ENCODE results near the gene ZSCAN20.
A peak's percentile ranks its signal among the peaks of the same experiment; 100 is the strongest.
"Not testable (repeated sequence)": the region's sequence is repeated elsewhere in the genome, so short reads cannot be mapped to it uniquely, and the experiment has no call there.

Gene ZSCAN20

DNA sequence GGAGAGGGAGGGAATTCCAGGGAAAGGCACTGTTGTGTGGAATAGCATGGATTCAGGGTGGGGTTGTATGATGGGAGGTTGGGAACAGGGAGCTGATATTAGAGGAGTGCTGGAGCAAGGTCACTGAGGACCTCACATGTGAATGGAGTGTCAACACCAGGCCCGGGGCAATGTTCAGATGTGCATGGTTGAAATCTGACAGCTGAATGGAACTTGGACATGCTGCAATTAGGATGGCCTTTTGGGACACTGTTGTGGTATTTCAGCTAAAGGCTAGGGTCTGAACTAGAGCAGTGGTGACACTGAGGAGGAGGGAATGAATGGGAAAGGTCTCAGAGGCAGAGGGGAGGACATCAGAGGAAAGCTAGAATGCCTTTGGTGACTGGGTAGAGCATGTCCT lies 25.0 kb downstream of the ZSCAN20 start:
- DNase-seq, result no peak

DNA sequence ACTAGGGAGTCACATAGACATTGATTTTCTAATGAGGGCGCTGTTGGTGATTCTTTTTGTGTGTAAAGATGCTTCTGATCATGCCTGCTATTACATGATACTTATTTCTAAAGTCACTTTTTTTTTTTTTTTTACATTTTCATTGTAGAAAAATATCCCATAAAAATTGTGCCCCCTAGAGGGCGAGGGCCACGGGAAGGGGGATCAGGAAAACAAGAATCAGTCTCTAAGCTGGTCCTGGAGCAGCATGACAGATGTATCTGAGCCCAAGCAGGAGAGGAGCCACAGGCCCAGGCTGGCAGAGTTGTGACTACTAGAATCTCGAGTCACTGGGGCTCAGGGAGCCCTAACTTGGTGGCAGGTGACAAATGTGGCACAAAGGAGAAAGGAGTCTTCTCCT lies 28.1 kb downstream of the ZSCAN20 start:
- no peak for DNase-seq

DNA sequence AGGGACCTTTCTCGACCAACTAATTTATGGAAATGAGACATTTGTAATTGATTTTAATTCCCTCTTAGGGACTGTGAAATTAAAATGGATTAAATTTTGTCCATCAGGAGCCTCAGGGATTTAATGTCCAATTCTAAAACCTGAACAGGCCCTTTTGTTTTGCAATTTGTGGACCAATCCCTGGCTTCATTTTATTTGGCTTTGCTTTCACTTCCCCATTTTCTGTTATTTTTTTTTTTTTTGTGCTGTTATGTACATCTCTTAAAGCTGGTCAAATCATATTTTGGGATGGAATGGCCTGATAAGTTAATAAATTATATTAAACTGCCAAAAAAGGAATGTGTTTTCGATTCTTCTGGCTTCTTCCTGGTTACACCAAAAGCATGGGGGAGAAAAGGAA lies 28.9 kb downstream of the ZSCAN20 start:
- DNase-seq, result peak in 1 of 2 donors; percentile 17

DNA sequence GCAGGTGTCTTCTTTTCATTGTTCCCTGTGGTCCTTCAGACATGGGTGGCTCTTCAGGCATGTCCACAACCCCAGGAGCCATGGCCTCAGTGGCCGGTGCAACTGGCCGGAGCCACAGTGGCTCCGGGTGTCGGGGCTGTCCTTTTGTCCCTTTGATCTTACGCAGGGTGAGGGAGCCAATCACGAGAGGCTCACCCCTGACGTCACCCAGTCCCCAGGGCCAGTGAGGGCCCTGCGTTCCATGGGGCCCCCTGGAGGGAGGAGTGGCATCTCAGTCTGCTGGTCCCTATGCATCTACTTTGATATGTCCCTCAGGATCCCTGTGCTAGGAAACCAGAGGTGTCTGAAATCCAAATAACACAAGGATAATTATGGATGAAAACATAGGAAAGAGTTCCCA lies 29.3 kb downstream of the ZSCAN20 start:
- DNase-seq, result no peak

DNA sequence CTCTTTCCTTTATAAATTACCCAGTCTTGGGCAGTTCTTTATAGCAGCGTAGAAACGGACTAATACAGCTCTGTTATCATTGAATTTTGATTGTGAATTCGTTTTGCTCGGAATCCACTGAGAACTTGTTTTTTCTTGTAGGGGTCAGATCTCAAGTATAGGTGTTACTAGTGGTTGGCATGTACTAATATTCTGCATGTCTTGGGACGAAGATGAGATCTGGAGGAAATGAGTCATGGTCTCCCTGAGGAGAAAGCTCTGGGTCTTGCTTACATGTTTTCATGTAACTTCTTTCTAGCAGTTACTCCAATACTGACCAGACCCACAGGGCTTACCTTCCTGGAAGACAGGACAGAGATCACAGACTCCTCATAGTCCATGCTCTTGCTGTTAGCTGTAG lies 30.3 kb downstream of the ZSCAN20 start:
- DNase-seq, result no peak

DNA sequence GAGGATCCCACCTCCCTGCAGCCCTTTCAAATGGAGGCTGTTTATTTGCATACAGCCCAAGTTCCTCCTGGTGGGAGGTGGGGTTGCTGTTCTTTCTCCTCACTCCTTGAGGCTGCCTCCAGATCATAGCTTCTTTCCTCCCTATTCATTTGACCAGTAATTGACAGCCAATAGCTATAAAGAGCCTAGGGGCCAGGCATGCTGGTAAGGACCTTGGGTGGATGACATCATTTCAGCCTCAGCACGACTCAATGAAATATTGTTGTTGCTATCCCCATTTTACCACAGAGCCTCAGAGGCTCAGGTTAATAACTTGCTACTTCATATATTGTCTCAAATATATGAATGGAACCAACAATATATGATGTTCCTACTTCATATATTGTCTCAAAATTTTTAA lies 31.1 kb downstream of the ZSCAN20 start:
- no peak for DNase-seq

DNA sequence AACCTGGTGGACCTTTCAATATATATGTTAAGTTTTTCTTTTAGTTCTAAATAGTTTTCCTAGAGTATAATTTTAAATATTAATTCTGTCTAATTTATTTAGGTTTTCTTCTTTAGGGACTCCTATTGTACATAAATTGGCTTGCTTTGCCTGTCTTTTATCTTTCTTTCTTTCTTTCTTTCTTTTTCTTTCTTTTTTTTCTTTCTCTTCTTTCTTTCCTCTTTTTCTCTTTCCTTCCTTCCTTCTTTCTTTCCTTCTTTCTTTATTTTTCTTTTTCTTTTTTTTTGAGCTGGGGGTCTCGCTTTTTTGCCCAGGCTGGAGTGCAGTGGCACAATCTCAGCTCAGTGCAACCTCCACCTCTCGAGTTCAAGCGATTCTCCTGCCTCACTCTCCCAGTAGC lies 35.2 kb downstream of the ZSCAN20 start:
- DNase-seq, result no peak

DNA sequence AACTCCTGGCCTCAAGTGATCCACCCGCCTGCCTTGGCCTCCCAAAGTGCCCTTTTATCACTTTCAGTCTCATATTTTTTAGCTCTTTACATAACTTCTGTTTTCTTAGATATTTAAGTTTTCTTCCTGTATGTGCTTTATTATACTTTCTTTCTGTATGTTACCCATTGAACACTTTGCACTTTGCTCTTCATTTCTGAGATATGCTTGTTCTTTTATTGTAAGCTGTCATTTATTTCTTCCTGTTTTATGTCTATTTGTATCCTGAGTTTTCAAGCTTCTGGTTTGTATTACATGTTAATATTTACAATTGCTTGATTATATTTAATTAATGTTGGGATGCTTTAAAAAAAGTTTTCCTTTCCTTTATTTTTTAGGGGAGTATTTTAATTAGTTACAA lies 35.7 kb downstream of the ZSCAN20 start:
- no peak for DNase-seq

DNA sequence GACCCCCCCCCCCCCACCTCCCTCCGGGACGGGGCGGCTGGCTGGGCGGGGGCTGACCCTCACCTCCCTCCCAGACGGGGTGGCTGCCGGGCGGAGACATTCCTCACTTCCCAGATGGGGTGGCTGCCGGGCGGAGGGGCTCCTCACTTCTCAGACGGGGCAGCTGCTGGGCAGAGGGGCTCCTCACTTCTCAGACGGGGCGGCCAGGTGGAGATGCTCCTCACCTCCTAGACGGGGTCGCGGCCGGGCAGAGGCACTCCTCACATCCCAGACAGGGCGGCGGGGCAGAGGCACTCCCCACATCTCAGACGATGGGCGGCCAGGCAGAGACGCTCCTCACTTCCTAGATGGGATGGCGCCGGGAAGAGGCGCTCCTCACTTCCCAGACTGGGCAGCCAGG lies 36.8 kb downstream of the ZSCAN20 start:
- not testable (repeated sequence) for DNase-seq

DNA sequence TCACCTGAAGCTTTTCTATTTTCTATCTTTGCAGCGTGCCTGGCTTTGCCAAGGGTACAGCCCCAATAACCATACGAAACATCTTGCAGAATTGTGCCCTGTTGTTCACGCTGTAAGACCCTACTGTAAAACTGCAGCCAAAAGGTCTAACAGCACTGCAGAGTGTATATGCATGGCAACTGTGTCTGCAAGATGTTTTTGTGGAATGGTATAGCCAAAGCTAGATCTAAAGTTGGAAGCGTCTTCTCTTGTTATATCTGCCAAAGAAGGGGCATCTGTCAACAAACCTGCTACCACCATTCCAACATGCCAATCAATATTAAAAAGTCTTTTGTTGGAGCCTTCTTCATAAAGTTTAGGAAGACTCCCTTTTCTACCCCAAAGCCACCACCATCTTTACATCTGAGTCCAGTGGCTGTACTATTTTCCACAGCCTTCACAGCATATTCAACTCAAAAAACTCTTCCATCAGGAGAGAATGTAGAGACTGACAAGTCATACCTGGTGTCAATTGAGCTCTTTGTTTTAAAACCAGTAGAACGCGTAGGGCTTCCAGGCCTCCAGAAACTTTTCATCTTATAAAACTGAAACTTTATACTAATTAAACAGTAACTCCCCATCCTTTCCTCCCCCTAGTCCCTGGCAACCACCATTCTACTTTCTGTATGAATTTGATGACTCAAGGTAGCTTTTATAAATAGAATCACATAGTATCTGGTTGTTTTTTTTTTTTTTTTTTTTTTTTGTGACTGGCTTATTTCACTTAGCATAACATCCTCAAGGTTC lies 40.0 kb downstream of the ZSCAN20 start:
- DNase-seq, result no peak

DNA sequence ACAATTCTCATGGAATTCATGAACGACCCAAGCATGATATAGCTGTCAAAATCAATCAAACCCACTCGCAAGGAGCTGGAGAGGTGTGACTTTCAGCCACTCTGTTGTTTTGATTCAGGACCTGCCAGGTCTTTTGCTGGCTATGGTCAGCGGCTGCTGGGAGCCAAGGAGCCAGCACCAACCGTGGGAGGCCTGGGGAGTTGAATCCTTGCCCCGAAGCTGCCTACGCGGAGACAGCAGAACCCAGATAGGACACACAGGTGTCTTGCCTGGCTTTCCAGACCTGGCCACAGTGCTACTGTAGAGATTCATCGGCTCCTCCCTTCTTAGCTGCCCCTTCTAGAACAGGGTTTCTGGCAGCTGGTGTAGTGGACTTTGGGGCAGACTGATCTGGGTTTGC lies 42.7 kb downstream of the ZSCAN20 start:
- no peak for DNase-seq

DNA sequence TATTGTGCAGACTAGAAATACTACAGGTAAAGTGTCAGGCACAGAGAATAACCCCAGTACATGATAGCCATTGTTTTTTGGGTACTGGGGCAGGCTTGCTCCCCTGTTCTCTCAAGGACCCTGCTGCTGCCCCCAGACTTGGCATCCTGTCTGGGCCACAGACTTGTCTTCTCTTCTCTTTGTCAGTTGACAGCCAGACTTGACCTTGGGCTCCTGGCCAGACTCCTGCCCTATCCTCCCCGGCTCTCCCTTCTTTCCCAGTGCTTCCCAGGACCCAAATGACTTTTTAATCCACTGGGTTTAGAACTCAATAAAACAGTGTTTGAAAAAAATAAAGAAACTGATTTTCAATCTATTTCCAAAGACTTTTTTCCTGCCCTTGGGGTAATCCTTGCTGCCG lies 43.2 kb downstream of the ZSCAN20 start:
- DNase-seq, result no peak

DNA sequence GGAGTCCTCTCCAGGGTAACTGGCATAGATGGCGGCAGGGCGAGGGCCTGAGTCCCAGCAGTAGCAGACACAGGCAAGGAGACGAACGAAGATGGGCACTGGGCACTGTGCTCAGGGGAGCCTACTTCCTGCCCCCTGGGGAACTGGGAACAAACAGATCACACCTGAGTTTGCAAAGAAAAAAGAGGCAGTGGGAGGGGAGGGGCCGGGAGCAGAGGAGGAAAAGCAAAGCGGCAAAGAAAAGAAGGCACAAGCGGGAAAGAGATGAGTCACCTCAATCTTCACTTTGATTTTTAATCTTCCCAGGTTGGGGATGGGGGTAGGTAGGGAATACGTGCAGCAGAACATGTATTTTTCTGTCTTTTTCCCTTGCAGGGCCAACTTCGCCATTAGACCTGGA lies 44.0 kb downstream of the ZSCAN20 start:
- DNase-seq, result no peak

DNA sequence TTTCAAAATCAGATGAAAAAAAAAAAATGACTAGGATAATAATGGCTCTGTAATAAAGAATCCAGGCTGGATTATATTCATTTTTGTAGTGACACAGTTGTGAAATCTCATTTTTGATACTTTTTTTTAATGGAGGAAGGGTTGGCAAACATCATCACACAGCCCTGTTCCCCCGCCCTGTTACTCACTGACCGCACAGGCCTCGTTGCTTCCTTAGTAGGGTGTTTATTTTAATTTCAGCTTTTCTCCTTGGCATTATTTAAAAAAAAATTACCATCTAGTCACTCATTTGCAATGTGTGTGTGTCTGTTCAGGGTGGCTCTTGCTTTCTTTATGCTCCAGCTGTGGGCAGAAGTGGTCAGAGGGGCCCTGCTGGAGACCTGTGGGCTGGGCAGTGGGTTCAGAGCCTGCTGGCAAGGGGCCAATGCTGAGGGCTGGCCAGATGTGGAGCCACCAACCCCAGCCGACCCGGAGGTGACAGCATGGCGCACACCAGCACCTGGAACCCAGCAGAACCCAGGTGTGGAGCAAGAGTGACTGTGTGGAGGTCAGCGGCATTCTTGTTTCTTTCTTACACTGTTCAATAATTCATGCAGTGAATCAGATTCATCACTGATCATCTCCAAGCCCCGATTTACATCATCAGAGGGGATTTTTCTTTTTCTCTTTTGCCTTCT lies 44.6 kb downstream of the ZSCAN20 start:
- DNase-seq, result no peak

DNA sequence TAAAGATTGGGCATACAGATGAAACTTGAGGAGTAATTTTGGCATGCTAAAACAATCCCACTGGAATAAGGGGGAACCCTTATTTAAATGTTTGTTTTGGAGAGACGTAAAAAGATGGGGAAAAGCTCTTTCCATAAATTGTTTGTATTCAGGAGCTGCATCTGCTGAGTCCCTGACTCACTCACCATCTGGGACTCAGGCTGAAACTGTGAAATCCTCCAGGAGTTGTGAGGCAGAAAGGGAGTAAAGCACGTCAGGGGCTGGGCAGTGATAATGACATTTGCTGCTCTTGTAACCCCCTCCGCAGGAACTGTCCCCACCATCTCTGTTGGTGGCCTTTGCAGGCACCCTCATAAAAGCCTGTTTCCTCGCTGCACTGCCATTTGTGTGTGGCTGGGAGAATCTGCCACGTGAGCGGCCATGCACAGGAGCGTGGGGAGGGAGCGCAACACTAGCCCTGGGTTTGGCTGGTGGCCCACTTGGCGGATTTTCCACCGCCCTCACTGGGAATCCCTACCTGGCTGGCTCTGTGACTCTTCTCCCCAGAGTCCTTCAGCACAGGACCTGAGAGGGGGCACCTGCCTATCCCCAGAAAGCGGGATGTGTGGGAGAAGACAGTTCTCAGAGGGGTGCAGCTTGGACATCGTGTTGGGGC lies 45.3 kb downstream of the ZSCAN20 start:
- no peak for DNase-seq

DNA sequence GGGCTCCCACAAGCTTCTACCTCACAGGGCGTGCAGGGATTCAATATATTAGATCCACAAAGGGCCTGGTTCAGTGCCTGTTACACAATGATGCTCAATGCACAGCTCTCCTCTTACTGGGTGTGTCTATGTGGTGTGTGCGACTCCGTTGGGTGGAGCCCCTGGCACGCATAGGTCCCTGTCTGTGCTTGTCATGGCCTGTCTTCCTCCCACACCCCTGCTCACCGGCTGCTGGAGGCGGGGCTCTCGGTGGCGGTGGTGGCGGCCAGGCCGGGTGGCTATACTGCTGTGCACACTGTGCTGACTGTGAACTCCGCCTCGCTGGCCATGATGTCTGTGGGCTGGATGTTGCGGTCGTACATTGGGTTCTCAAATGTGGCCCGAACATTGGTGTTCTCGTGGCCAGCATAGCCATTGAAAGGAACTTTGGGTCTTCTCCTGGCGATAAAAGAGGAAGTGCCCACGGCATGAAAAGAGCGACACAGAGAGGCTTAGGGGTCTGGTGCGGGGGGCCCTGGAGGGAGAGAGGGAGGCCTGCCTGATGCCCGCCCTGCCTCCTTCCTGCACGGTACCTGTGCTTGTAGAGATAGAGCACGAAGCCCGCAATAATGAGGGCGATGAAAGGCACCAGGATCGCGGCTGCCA lies 46.9 kb downstream of the ZSCAN20 start:
- no peak for DNase-seq

DNA sequence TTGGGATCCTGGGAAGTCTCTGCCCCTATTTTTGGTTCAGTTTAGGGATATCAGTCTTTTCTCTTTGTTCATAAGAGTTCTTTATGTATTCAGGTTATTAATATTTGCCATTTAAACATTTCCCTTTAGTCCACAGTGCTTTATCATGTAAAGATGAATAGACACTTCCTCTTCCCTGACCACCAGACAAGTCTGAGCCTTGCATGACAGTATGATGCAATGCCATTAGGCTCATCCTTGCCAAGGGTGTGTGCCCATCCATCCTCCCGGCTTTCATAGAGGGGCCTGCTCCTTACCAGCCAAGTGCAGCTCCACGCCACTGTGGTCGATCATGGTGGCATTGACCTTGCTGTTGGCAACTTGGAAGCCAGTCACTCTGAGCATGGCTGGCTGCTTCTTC lies 52.1 kb downstream of the ZSCAN20 start:
- peak; percentile 4 to 11 for DNase-seq

DNA sequence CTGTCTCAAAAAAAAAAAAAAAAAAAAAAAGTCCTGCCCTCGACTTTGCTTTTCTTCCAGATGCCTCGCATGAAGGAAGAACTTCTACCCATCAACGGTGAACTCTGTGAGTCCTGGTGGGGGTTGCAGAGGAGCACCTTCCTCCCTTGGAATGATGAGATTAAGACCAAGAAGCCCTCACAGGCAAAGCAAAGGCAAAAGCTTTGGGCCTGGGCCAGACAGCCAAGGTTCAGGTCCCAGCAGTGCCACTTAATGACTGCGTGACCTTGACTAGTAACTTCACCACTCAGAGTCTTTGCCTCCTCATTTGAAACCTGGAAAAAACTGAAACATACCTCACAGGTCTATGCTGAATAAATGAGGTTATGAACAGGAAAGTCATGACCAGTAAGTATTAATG lies 55.5 kb downstream of the ZSCAN20 start:
- DNase-seq, result no peak

DNA sequence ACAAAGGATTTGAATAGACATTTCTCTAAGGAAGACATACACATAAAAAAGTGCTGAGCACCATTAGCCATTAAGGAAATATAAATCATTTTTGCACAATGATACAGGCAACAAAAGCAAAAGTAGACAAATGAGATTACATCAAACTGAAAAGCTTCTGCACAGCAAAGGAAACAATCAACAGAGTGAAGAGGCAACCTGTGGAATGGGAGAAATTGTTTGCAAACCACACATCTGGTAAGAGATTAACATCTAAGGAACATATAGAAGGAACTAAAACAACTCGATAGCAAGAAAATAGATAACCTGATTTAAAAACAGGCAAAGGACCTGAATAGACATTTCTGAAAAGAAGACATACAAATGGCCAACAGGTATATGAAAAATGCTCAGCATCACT lies 57.5 kb downstream of the ZSCAN20 start:
- no peak for DNase-seq

DNA sequence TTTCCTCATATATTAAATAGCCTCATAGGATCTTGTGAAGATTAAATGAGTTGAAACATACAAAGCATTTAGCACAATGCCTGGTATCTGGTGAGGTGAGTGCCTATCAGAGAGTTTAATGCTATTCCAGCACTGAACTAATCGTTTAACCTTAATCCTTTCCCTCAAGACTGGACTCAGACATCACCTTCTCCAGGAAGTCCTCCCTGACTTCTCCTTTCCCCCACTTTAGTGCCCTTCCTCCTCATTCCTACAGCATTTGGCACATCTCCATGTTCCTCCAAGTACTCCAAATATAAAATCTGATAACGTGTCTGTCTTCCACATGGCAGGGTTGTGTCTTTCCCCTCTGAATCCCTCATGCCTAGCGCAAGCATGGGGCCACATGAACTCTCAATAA lies 59.8 kb downstream of the ZSCAN20 start:
- no peak for DNase-seq

DNA sequence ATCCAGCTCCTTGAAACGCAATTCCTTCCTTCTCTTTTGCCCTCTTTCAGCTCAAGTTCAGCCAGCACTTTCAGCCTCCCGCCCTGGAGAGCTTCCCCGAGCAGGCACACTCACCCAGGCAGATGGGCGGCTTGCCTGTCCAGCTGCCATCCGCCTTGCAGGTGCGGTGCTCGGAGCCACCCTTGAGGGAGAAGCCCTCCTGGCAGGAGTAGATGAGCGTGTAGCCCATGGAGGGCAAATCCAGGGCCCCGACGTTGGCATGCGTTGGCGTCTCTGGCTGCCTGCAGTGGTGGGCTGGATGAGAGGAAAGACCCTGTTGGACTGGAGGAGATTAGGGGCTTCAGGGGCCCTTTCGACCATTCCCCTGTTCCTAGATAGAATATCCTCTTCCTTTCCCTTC lies 60.5 kb downstream of the ZSCAN20 start:
- no peak for DNase-seq

DNA sequence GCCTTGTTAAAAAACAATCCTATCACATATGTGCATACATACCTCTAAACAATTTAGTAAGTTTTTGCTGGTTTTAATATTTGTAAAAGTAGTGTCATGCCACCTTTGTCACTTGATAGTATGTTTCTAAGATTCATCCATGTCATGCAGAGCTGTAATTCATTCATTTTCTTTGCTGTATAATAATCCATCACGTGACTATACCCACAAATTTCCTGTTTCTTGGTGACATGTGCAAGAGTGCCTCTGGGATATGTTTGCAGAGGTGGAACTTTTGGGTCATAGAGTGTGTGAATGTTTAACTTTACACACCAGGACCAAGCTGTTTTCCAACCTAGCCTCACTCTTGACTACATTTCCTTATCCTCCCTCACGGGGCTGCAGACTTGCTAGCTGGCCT lies 62.9 kb downstream of the ZSCAN20 start:
- DNase-seq, result no peak

DNA sequence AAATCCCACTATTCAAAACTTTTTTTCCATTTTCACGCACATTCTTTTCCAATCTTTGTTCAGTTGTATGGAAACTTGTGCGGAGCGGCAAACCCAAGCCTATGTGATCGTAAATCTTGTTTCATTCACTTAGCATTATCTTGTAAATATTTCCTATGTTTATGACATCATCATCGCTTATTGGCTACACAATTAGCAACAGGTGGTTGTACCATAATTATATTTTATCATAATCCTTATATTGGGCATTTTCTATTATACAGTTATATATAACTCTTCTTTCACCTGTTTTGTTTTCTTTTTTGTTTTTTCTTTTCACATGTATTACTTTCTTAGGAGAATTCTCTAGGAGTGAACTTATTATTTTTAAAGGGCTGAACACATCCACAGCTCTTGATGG lies 65.4 kb downstream of the ZSCAN20 start:
- DNase-seq, result no peak

DNA sequence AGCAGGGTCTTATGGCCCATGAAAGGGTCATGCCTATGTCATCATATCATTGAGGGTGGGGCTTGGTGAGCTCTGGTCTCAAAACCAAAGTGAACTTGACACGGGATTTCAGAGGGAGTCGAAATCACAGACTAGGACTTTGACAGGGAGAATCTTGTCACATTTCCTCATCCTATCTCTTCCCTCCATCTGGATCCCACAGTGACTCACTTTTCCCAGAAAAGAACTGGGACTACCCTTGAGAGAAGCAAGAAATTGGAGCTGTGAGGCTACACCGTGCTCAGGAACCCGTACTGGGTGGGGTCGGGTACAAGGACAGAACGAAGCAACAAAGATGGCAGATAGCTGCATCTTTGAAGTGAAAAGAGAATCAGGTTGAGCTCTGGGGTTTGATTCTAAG lies 69.5 kb downstream of the ZSCAN20 start:
- no peak for DNase-seq

All from inflammatory macrophage treated with lipopolysaccharide for 1 hour (primary cell).